PC-3 (cell line): Measurements from ENCODE around the gene CPEB2. TPM values are rescaled to one million over a fixed set of nuclear protein-coding genes. Genes with fewer than 3 reads are reported as not detected.

ENCODE experiments used
- ATAC-seq: fragments of 200-7000 bp; cut with Tn5 transposase; 2 replicates; pipeline ENCODE4 v1.9.1; 2020; ENCODE audit warnings: mild to moderate bottlenecking, moderate library complexity
- BruUV-seq: library from RNA; stranded (reverse); fragments of 400-500 nt; replicated peaks from 2 replicates; lab custom pipeline; 2021; lab: Mats Ljungman, UMichigan
- CTCF ChIA-PET: fragments of 300-600 bp; sonication (Branson Sonifier 250); formaldehyde crosslinking; loops from one replicate; lab custom pipeline; 2022; ENCODE audit warnings: antibody characterized with exemption; lab: Charles Lee
- POLR2A ChIA-PET: fragments of 300-600 bp; sonication (Branson Sonifier 250); formaldehyde crosslinking; loops from one replicate; lab custom pipeline; 2022; ENCODE audit warnings: antibody characterized with exemption; ENCODE audit not compliant: unreplicated experiment; lab: Charles Lee
- DNase-seq: peaks from one replicate; pipeline ENCODE4 v3.0.0-alpha.2; 2015
- H2AFZ ChIP-seq: fragments of 300-600 bp; sonication (generic); 2 replicates; pipeline ENCODE4 v1.6.0; 2016; ENCODE audit warnings: antibody characterized with exemption, low read length
- H3F3A ChIP-seq: fragments of 300-600 bp; sonication (generic); one replicate; pipeline ENCODE4 v1.6.0; 2017; ENCODE audit warnings: antibody characterized with exemption, low read length, control low read depth, mild to moderate bottlenecking; ENCODE audit not compliant: unreplicated experiment
- H3K27ac ChIP-seq: fragments of 300-600 bp; sonication (generic); 2 replicates; pipeline ENCODE4 v1.5.1; 2016; ENCODE audit warnings: mild to moderate bottlenecking, low read length
- H3K27me3 ChIP-seq: fragments of 300-600 bp; sonication (generic); 2 replicates; pipeline ENCODE4 v1.6.1; 2016; ENCODE audit warnings: low read length, mixed read lengths
- H3K36me3 ChIP-seq: fragments of 300-600 bp; sonication (generic); 2 replicates; pipeline ENCODE4 v1.6.1; 2016; ENCODE audit warnings: low read depth, mixed run types, low read length, mixed read lengths
- H3K4me1 ChIP-seq: fragments of 300-600 bp; sonication (generic); 2 replicates; pipeline ENCODE4 v1.5.1; 2016; ENCODE audit warnings: low read length; ENCODE audit not compliant: insufficient read depth
- H3K4me2 ChIP-seq: fragments of 300-600 bp; sonication (generic); 2 replicates; pipeline ENCODE4 v1.6.0; 2016; ENCODE audit warnings: low read length
- H3K4me3 ChIP-seq: fragments of 300-600 bp; sonication (generic); 2 replicates; pipeline ENCODE4 v1.5.1; 2016; ENCODE audit warnings: mild to moderate bottlenecking, low read length, mixed read lengths
- H3K79me2 ChIP-seq: fragments of 300-600 bp; sonication (generic); 2 replicates; pipeline ENCODE4 v1.6.1; 2017; ENCODE audit warnings: low read length, mixed read lengths
- H3K9ac ChIP-seq: fragments of 300-600 bp; sonication (generic); 2 replicates; pipeline ENCODE4 v1.6.0; 2016; ENCODE audit warnings: mild to moderate bottlenecking, low read length
- H3K9me2 ChIP-seq: fragments of 300-600 bp; sonication (generic); replicated peaks from 2 replicates; pipeline ENCODE4 v1.6.1; 2016; ENCODE audit warnings: mixed run types, low read length, mixed read lengths
- H3K9me3 ChIP-seq: fragments of 300-600 bp; sonication (generic); 2 replicates; pipeline ENCODE4 v1.6.1; 2016; ENCODE audit warnings: low read length, mixed read lengths
- H4K20me1 ChIP-seq: fragments of 300-600 bp; sonication (generic); 2 replicates; pipeline ENCODE4 v1.6.1; 2016; ENCODE audit warnings: low read length, mixed read lengths
- CTCF ChIP-seq: fragments of 300-600 bp; sonication (generic); conservative IDR thresholded peaks from 2 replicates; pipeline ENCODE4 v1.5.1; 2017; ENCODE audit warnings: antibody characterized with exemption, low read depth, mild to moderate bottlenecking, low read length
- EZH2 ChIP-seq: fragments of 300-600 bp; sonication (generic); IDR thresholded peaks from one replicate; pipeline ENCODE4 v1.6.1; 2017; ENCODE audit warnings: antibody characterized with exemption, mild to moderate bottlenecking, low read length; ENCODE audit not compliant: unreplicated experiment
- EZH2phosphoT487 ChIP-seq: fragments of 300-600 bp; sonication (generic); IDR thresholded peaks from 2 replicates; pipeline ENCODE4 v1.6.1; 2018; ENCODE audit warnings: mild to moderate bottlenecking, antibody characterized with exemption, low read length, borderline replicate concordance
- intact Hi-C: fragments of 100-400 bp; cut with micrococcal nuclease; formaldehyde crosslinking; loops from 2 replicates; pipeline ENCODE4 v1.9.0; 2023
- total RNA-seq: library from RNA; depleted of rRNA; stranded (reverse); fragments of >200 nt; gene quantifications from 2 replicates; pipeline ENCODE4 v1.2.3, GENCODE V29; 2014

CPEB2 gene
- total RNA-seq, 1 experiment from 2014 or later: 1.8 TPM

GRCh38 chr4:15003891-15004738, 1.8 kb downstream of the CPEB2 start:
- Histone ChIP-seq H3K9ac (peak overlapping the region; percentile 76), H3K9me3 (no peaks in the 10 kb centered on the region), H3K4me3 (peak overlapping the region; percentile 75), H3K4me2 (peak overlapping the region; percentile 86), H3F3A (no peaks in the 10 kb centered on the region), H3K79me2 (peaks cover 43% of the 10 kb centered on the region), H3K36me3 (no peaks in the 10 kb centered on the region), H3K9me2 (no peaks in the 10 kb centered on the region), H3K4me1 (peaks cover 17% of the 10 kb centered on the region; the same call in 1 of the 2 replicates), H3K27ac (peak overlapping the region; percentile 39; the same call in 1 of the 2 replicates), H3K27me3 (no peaks in the 10 kb centered on the region), H4K20me1 (peaks cover 9% of the 10 kb centered on the region; the same call in 1 of the 2 replicates), H2AFZ (peak overlapping the region; percentile 73)
- BruUV-seq: no TSS peak
- ATAC-seq (no peak), DNase-seq (peak; percentile 10)
- TF ChIP-seq CTCF (no peak), EZH2 (no peak), EZH2phosphoT487 (no peak)
- intact Hi-C loops: loop anchor here (2.0 to 10.0 kb wide), 5 partner anchors 119 to 1349 kb away; no protein-coding TSS in a partner anchor
- ChIA-PET CTCF (interaction anchor here (0.6 kb wide), 1 partner anchor 720 kb away, joined by 5 read pairs; no protein-coding TSS in a partner anchor), POLR2A (no interaction called here)

GRCh38 chr4:15004739-15005301, 2.5 kb downstream of the CPEB2 start:
- ChIA-PET POLR2A (interaction anchor here (0.7 kb wide), 1 partner anchor 157 kb away, joined by 3 read pairs; no protein-coding TSS in a partner anchor), CTCF (interaction anchor here (0.6 kb wide), 1 partner anchor 721 kb away, joined by 5 read pairs; no protein-coding TSS in a partner anchor)
- Histone ChIP-seq H3K4me1 (peaks cover 17% of the 10 kb centered on the region; the same call in 1 of the 2 replicates), H3K27me3 (no peaks in the 10 kb centered on the region), H4K20me1 (peaks cover 9% of the 10 kb centered on the region; the same call in 1 of the 2 replicates), H3K79me2 (peaks cover 43% of the 10 kb centered on the region), H3K9me2 (no peaks in the 10 kb centered on the region), H3F3A (no peaks in the 10 kb centered on the region), H3K9me3 (no peaks in the 10 kb centered on the region), H3K4me3 (peak overlapping the region; percentile 75), H3K9ac (peak overlapping the region; percentile 76), H3K4me2 (peak overlapping the region; percentile 86), H2AFZ (peak overlapping the region; percentile 73; the same call in 1 of the 2 replicates), H3K27ac (peak overlapping the region; percentile 39), H3K36me3 (no peaks in the 10 kb centered on the region)
- ATAC-seq (peak; percentile 6; the same call in 1 of the 2 replicates), DNase-seq (peak; percentile 75)
- no TSS peak for BruUV-seq
- intact Hi-C loops: loop anchor here (1.0 to 10.0 kb wide), 5 partner anchors 120 to 1350 kb away; no protein-coding TSS in a partner anchor
- TF ChIP-seq EZH2: no peak
- TF ChIP-seq CTCF: no peak
- TF ChIP-seq EZH2phosphoT487: no peak
